Osteoblast (primary cell): ENCODE measurements around the gene FUOM. TPM values are rescaled to one million over a fixed set of nuclear protein-coding genes. Genes with fewer than 3 reads are reported as not detected.

Experiments used
- DNase-seq: peaks from one replicate; pipeline ENCODE4 v3.0.0; 2011; ENCODE audit warnings: low spot score, mixed read lengths; ENCODE audit not compliant: insufficient read length; ENCODE audit errors: missing footprints
- H2AFZ ChIP-seq: 2 replicates; pipeline ENCODE4 v1.6.0; 2011; ENCODE audit warnings: mild to moderate bottlenecking, low read length
- H3K27ac ChIP-seq: 2 replicates; pipeline ENCODE4 v1.5.1; 2011; ENCODE audit warnings: mild to moderate bottlenecking, low read depth, low read length, moderate library complexity
- H3K27me3 ChIP-seq: 2 replicates; pipeline ENCODE4 v1.6.0; 2012; ENCODE audit warnings: mild to moderate bottlenecking, control low read depth, inconsistent platforms, low read length, moderate library complexity; ENCODE audit not compliant: insufficient read depth
- H3K36me3 ChIP-seq: 2 replicates; pipeline ENCODE4 v1.5.1; 2011; ENCODE audit warnings: mild to moderate bottlenecking, low read length, control low read depth, moderate library complexity; ENCODE audit not compliant: insufficient read depth
- H3K4me1 ChIP-seq: 2 replicates; pipeline ENCODE4 v1.5.1; 2011; ENCODE audit warnings: mild to moderate bottlenecking, low read length, control low read depth, moderate library complexity; ENCODE audit not compliant: insufficient read depth
- H3K4me2 ChIP-seq: 2 replicates; pipeline ENCODE4 v1.6.0; 2011; ENCODE audit warnings: mild to moderate bottlenecking, low read length; ENCODE audit not compliant: insufficient read depth
- H3K4me3 ChIP-seq: fragments of 200-600 bp; sonication (generic); 3 replicates; pipeline ENCODE4 v1.5.1; 2012; ENCODE audit warnings: mild to moderate bottlenecking, low read length, inconsistent platforms; ENCODE audit not compliant: insufficient read depth
- H3K79me2 ChIP-seq: 2 replicates; pipeline ENCODE4 v1.6.0; 2012; ENCODE audit warnings: mild to moderate bottlenecking, low read length, control low read depth, inconsistent platforms; ENCODE audit not compliant: insufficient read depth
- H3K9me3 ChIP-seq: 2 replicates; pipeline ENCODE4 v1.5.1; 2011; ENCODE audit warnings: low read depth, low read length, control low read depth
- H4K20me1 ChIP-seq: 2 replicates; pipeline ENCODE4 v1.6.0; 2012; ENCODE audit warnings: mild to moderate bottlenecking, low read length, control low read depth; ENCODE audit not compliant: insufficient read depth
- CTCF ChIP-seq: IDR thresholded peaks from 2 replicates; pipeline ENCODE4 v1.5.1; 2011; ENCODE audit warnings: mild to moderate bottlenecking, low read depth, low read length, moderate library complexity; ENCODE audit errors: extremely low read depth
- total RNA-seq: library from RNA; depleted of rRNA; stranded (reverse); fragments of >200 nt; gene quantifications from 2 replicates; pipeline ENCODE4 v1.2.3, GENCODE V29; 2012

FUOM gene
- total RNA-seq, 1 donor = 5.1 TPM

GRCh38 chr10:133359554-133359971 lies 1.7 kb upstream of the FUOM start:
- H3K4me2 ChIP-seq = no peak overlapping the region
- H2AFZ ChIP-seq = no peak overlapping the region
- no peak for TF ChIP-seq CTCF
- DNase-seq = peak; percentile 87
- H3K27me3 ChIP-seq = no peaks in the 10 kb centered on the region
- no peaks in the 10 kb centered on the region for H4K20me1 ChIP-seq
- no peak overlapping the region for H3K4me3 ChIP-seq
- no peaks in the 10 kb centered on the region for H3K9me3 ChIP-seq
- H3K36me3 ChIP-seq = peaks cover 12% of the 10 kb centered on the region
- no peaks in the 10 kb centered on the region for H3K4me1 ChIP-seq
- no peaks in the 10 kb centered on the region for H3K79me2 ChIP-seq
- no peak overlapping the region for H3K27ac ChIP-seq

- Histone ChIP-seq H4K20me1 (no peaks in the 10 kb centered on the region), H2AFZ (no peak overlapping the region), H3K4me1 (no peaks in the 10 kb centered on the region), H3K79me2 (no peaks in the 10 kb centered on the region), H3K36me3 (peaks cover 9% of the 10 kb centered on the region), H3K4me3 (no peak overlapping the region), H3K9me3 (no peaks in the 10 kb centered on the region), H3K27me3 (no peaks in the 10 kb centered on the region), H3K4me2 (no peak overlapping the region), H3K27ac (no peak overlapping the region)
- no peak for TF ChIP-seq CTCF
- DNase-seq = no peak
Measured at GRCh38 chr10:133358925-133359310, 1.1 kb upstream of the FUOM start.

GRCh38 chr10:133358162-133358924 lies 524 bp upstream of the FUOM start:
- Histone ChIP-seq H2AFZ (no peak overlapping the region), H3K79me2 (no peaks in the 10 kb centered on the region), H3K27me3 (no peaks in the 10 kb centered on the region), H3K4me1 (no peaks in the 10 kb centered on the region), H3K9me3 (no peaks in the 10 kb centered on the region), H4K20me1 (no peaks in the 10 kb centered on the region), H3K4me2 (no peak overlapping the region), H3K36me3 (peaks cover 9% of the 10 kb centered on the region), H3K27ac (no peak overlapping the region), H3K4me3 (no peak overlapping the region)
- no peak for DNase-seq
- TF ChIP-seq CTCF = no peak

GRCh38 chr10:133356549-133357284 lies 1.1 kb downstream of the FUOM start:
- Histone ChIP-seq H3K79me2 (no peaks in the 10 kb centered on the region), H3K4me3 (peak overlapping the region; percentile 71), H4K20me1 (no peaks in the 10 kb centered on the region), H3K36me3 (no peaks in the 10 kb centered on the region), H3K9me3 (no peaks in the 10 kb centered on the region), H2AFZ (peak overlapping the region; percentile 70), H3K27ac (no peak overlapping the region), H3K4me2 (peak overlapping the region; percentile 72), H3K4me1 (no peaks in the 10 kb centered on the region), H3K27me3 (no peaks in the 10 kb centered on the region)
- TF ChIP-seq CTCF = no peak
- peak; percentile 82 for DNase-seq
